DND-41 (cell line): ENCODE data around the gene DVL2.

ENCODE experiments used
- EZH2 ChIP-seq: IDR thresholded peaks from 3 replicates; pipeline ENCODE4 v1.6.1; 2012; ENCODE audit warnings: borderline replicate concordance, low read depth, mild to moderate bottlenecking, moderate library complexity, low read length, inconsistent platforms; ENCODE audit not compliant: severe bottlenecking
- TF ChIP-seq, protein P1 (sequence below): IDR thresholded peaks from 2 replicates; pipeline ENCODE4 v1.5.1; 2012; ENCODE audit warnings: borderline replicate concordance, low read length, moderate library complexity, mild to moderate bottlenecking; ENCODE audit not compliant: poor library complexity, severe bottlenecking; ENCODE audit errors: extremely low read depth

DNA sequence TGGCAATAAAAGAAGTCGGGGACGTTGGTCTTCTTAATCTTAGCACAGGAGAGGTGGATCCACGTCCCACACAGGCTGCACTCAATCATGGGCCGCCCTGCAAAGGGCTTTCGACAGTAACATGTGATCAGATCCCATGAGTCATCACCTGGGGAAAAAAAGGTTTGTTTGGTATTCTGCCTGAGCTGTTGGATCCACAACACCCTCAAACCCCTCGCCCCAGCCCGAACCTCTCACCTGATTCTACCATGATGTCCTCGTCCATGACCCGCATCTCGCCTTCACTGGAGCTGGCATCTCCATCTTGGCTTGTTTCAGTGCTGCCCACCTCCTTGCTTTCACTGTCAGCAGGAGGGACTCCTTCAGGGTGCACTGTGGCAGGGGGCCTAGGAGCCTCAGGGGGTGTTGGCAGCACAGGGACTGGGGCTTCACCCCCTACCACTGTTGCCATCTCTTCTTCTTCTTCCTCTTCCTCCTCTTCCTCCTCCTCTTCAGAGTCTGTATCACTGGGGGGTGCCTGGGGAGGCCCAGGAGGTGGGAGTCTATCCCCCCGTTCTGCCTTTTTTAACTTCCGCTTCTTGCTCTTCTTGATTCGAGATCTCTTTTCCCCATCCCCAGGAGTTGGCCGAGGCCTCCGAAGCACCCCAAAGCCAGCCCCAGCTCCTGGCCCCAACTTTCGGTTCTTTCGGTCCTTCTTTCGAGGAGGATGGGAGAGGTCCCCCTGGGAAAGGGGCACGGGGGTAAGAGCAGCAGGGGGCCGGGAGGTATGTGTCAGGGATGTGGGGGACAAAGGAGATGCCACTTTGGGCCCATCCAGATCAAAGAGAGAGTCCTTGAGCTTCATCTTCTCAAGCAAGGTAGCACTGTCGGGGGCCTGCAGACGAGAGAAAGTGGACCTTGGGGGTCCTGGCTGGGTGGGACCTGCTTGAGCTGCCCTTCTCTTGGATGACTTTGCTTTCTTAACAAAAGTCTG, 1.7 kb upstream of the DVL2 start:
- TF ChIP-seq, protein P1, sequence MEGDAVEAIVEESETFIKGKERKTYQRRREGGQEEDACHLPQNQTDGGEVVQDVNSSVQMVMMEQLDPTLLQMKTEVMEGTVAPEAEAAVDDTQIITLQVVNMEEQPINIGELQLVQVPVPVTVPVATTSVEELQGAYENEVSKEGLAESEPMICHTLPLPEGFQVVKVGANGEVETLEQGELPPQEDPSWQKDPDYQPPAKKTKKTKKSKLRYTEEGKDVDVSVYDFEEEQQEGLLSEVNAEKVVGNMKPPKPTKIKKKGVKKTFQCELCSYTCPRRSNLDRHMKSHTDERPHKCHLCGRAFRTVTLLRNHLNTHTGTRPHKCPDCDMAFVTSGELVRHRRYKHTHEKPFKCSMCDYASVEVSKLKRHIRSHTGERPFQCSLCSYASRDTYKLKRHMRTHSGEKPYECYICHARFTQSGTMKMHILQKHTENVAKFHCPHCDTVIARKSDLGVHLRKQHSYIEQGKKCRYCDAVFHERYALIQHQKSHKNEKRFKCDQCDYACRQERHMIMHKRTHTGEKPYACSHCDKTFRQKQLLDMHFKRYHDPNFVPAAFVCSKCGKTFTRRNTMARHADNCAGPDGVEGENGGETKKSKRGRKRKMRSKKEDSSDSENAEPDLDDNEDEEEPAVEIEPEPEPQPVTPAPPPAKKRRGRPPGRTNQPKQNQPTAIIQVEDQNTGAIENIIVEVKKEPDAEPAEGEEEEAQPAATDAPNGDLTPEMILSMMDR = no peak
- no peak for TF ChIP-seq EZH2
